GM12878 (cell line): Measurements from ENCODE around the gene IKZF1. TPM values are rescaled to one million over a fixed set of nuclear protein-coding genes. Genes with fewer than 3 reads are reported as not detected.

Experiments used
- ATAC-seq: fragments of 200-7000 bp; cut with Tn5 transposase; 3 replicates; pipeline ENCODE4 v1.9.1; 2020; ENCODE audit warnings: mild to moderate bottlenecking, moderate library complexity
- BruUV-seq: library from RNA; stranded (reverse); fragments of 400-500 nt; replicated peaks from 2 replicates; lab custom pipeline; 2021; lab: Mats Ljungman, UMichigan
- CTCF ChIA-PET: fragments of 300-600 bp; sonication (Branson Sonifier 250); formaldehyde crosslinking; extraction: SDS; loops from one replicate; lab custom pipeline; 2021; ENCODE audit warnings: inconsistent platforms; lab: Yijun Ruan, JAX
- POLR2A ChIA-PET: fragments of 350-600 bp; formaldehyde crosslinking; extraction: SDS; loops from one replicate; lab custom pipeline; 2021; ENCODE audit warnings: inconsistent platforms; lab: Charles Lee
- RAD21 ChIA-PET: fragments of 300-600 bp; sonication (Branson Sonifier 250); formaldehyde crosslinking; loops from one replicate; lab custom pipeline; 2023; ENCODE audit warnings: antibody characterized with exemption; ENCODE audit not compliant: unreplicated experiment; lab: Charles Lee
- SMC1A ChIA-PET: fragments of 300-600 bp; sonication (Branson Sonifier 250); formaldehyde crosslinking; loops from one replicate; lab custom pipeline; 2023; ENCODE audit not compliant: unreplicated experiment, uncharacterized antibody; lab: Charles Lee
- DNase-seq: peaks from one replicate; pipeline ENCODE4 v3.0.0-alpha.2; 2011; ENCODE audit warnings: low read depth, low spot score
- FAIRE-seq: peaks from 3 replicates; lab custom pipeline; 2011; peaks lifted over from hg19 to GRCh38; lab: Jason Lieb, UNC
- H2AFZ ChIP-seq: 2 replicates; pipeline ENCODE4 v1.6.0; 2011; ENCODE audit warnings: low read depth, low read length, control low read depth; ENCODE audit not compliant: control insufficient read depth
- H3K27ac ChIP-seq: 2 replicates; pipeline ENCODE4 v1.5.1; 2011; ENCODE audit warnings: control low read depth; ENCODE audit not compliant: control insufficient read depth, insufficient read depth
- H3K27me3 ChIP-seq, 2 experiments: replicated peaks in 1 of 2; 2 replicates each; pipeline versions ENCODE4 v1.6.0 to v1.6.1; 2011; ENCODE audit warnings: low read length in 1 of 2; ENCODE audit not compliant: control insufficient read depth in 2 of 2, insufficient read depth in 2 of 2
- H3K36me3 ChIP-seq, 2 experiments: 2 replicates each; pipeline ENCODE4 v1.5.1; 2011; ENCODE audit warnings: low read length in 1 of 2; ENCODE audit not compliant: control insufficient read depth in 2 of 2, insufficient read depth in 2 of 2
- H3K4me1 ChIP-seq: 2 replicates; pipeline ENCODE4 v1.6.1; 2011; ENCODE audit warnings: mild to moderate bottlenecking, low read length, moderate library complexity, mixed read lengths; ENCODE audit not compliant: control insufficient read depth, insufficient read depth
- H3K4me2 ChIP-seq: 2 replicates; pipeline ENCODE4 v1.6.0; 2011; ENCODE audit warnings: control low read depth; ENCODE audit not compliant: control insufficient read depth, insufficient read depth
- H3K4me3 ChIP-seq: fragments of 200-600 bp; sonication (generic); 2 replicates; pipeline ENCODE4 v1.5.1; 2016
- H3K79me2 ChIP-seq: 2 replicates; pipeline ENCODE4 v1.6.0; 2011; ENCODE audit warnings: low read length; ENCODE audit not compliant: control insufficient read depth, insufficient read depth
- H3K9ac ChIP-seq: 2 replicates; pipeline ENCODE4 v1.8.0; 2011; ENCODE audit warnings: low read length, control low read depth, mixed read lengths; ENCODE audit not compliant: control insufficient read depth, insufficient read depth
- H3K9me3 ChIP-seq: replicated peaks from 3 replicates; pipeline ENCODE4 v1.5.1; 2011; ENCODE audit warnings: mild to moderate bottlenecking, low read length; ENCODE audit not compliant: control insufficient read depth, insufficient read depth
- H4K20me1 ChIP-seq: 2 replicates; pipeline ENCODE4 v1.6.0; 2011; ENCODE audit not compliant: control insufficient read depth, insufficient read depth
- E2F8 ChIP-seq: fragments of 450-650 bp; IDR thresholded peaks from 2 replicates; pipeline ENCODE4 v1.6.1; 2018; ENCODE audit warnings: mild to moderate bottlenecking, low read depth, moderate library complexity; ENCODE audit not compliant: partially characterized antibody
- ELK1 ChIP-seq: IDR thresholded peaks from 2 replicates; pipeline ENCODE4 v1.6.1; 2012; ENCODE audit warnings: low read depth, low read length, improper control_type of control experiment
- ESRRA ChIP-seq: IDR thresholded peaks from 2 replicates; pipeline ENCODE4 v1.6.1; 2012; ENCODE audit warnings: mild to moderate bottlenecking, low read length, improper control_type of control experiment
- LARP7 ChIP-seq: fragments of 450-650 bp; IDR thresholded peaks from 2 replicates; pipeline ENCODE4 v1.6.1; 2017; ENCODE audit warnings: mild to moderate bottlenecking
- MYB ChIP-seq: fragments of 150-350 bp; IDR thresholded peaks from 2 replicates; pipeline ENCODE4 v1.6.1; 2014; ENCODE audit warnings: mild to moderate bottlenecking, low read depth, low read length, borderline replicate concordance
- PML ChIP-seq: IDR thresholded peaks from 2 replicates; pipeline ENCODE4 v1.6.1; 2012; ENCODE audit warnings: low read length, inconsistent platforms
- POLR2A ChIP-seq: IDR thresholded peaks from 2 replicates; pipeline ENCODE4 v1.6.1; 2011; ENCODE audit warnings: low read depth, mild to moderate bottlenecking, low read length
- REST ChIP-seq: IDR thresholded peaks from 2 replicates; pipeline ENCODE4 v1.6.1; 2012; ENCODE audit warnings: mild to moderate bottlenecking, low read depth, low read length
- STAT3 ChIP-seq: IDR thresholded peaks from 2 replicates; pipeline ENCODE4 v1.6.1; 2011; ENCODE audit warnings: low read depth, low read length, improper control_type of control experiment
- WRNIP1 ChIP-seq: IDR thresholded peaks from 2 replicates; pipeline ENCODE4 v1.6.1; 2011; ENCODE audit warnings: low read depth, low read length, improper control_type of control experiment, borderline replicate concordance
- YY1 ChIP-seq: IDR thresholded peaks from 2 replicates; pipeline ENCODE4 v1.6.1; 2011; ENCODE audit warnings: low read depth, mild to moderate bottlenecking, low read length
- ZBED1 ChIP-seq: IDR thresholded peaks from 2 replicates; pipeline ENCODE4 v1.6.1; 2016; ENCODE audit warnings: borderline replicate concordance
- ZNF274 ChIP-seq: IDR thresholded peaks from one replicate; pipeline ENCODE4 v1.8.0; 2011; ENCODE audit not compliant: insufficient read length, insufficient read depth
- WGBS: methylation state at CpG from one replicate; pipeline ENCODE4 v1.1.6; 2016; ENCODE audit warnings: low lambda C conversion rate; ENCODE audit not compliant: insufficient replicate concordance, insufficient coverage; ENCODE audit errors: missing lambda C conversion rate; 5-methylcytosine and 5-hydroxymethylcytosine counted together
- in situ Hi-C: fragments of 300-500 bp; cut with MboI; formaldehyde crosslinking; loops from 9 replicates; pipeline ENCODE4 v1.14.3; 2018; ENCODE audit warnings: mixed read lengths
- intact Hi-C: fragments of 100-400 bp; cut with micrococcal nuclease; formaldehyde crosslinking; loops from one replicate; pipeline ENCODE4 v1.14.2; 2022; ENCODE audit not compliant: unreplicated experiment
- polyA plus RNA-seq, 11 experiments: library from polyadenylated mRNA; depleted of rRNA in 4 of 11; unstranded in 6 of 11; stranded (reverse) in 5 of 11; fragments of >200 nt; fragmentation: Nextera tagmentation in 4 of 11; fragmentation: Illumina TruSeq in 1 of 11; extraction: Ambion mirVana in 4 of 11; extraction: Trizol in 1 of 11; gene quantifications; 1 replicate in 1 of 11; 2 replicates in 10 of 11; pipeline versions ENCODE4 v1.2.1 to v1.2.3, GENCODE V29; 2011 to 2016; ENCODE audit warnings: inconsistent platforms in 2 of 11, missing spikeins in 2 of 11, low read depth in 1 of 11
- total RNA-seq, 4 experiments: library from RNA; depleted of rRNA in 3 of 4; stranded (reverse); fragments of >200 nt in 3 of 4; fragmentation: Illumina TruSeq in 1 of 4; extraction: Trizol in 1 of 4; gene quantifications; 2 replicates each; pipeline versions ENCODE4 v1.2.1 to v1.2.3, GENCODE V29; 2013 to 2021

IKZF1 gene
- total and polyA plus RNA-seq, 10 of the 15 experiments (the other 5 are each of a cell fraction or from before 2014, with no cell fraction given): 27.2 to 125 (median 71.6) TPM

- TF ChIP-seq REST (no peak), PML (no peak), POLR2A (no peak), MYB (no peak), ELK1 (no peak), ZBED1 (no peak), LARP7 (no peak)
These were observed 126.8 kb downstream of the IKZF1 start (continued) for GRCh38 chr7:50431316-50431715.

- Histone ChIP-seq H3K4me1 (no peaks in the 10 kb centered on the region), H3K27me3 (no peaks in the 10 kb centered on the region), H3K79me2 (no peaks in the 10 kb centered on the region), H3K9ac (no peak overlapping the region), H3K27ac (no peak overlapping the region), H3K4me3 (no peak overlapping the region), H3K9me3 (no peaks in the 10 kb centered on the region), H3K36me3 (no peaks in the 10 kb centered on the region), H3K4me2 (no peak overlapping the region), H4K20me1 (no peaks in the 10 kb centered on the region), H2AFZ (no peak overlapping the region)
- RAD21 ChIA-PET: no interaction called here
- ATAC-seq (no peak), FAIRE-seq (no peak), DNase-seq (no peak)
- WGBS: 71% methylated on average over 4 of the region's 4 CpGs
- intact Hi-C loops (no loop called here), in situ Hi-C loops (no loop called here)
- POLR2A ChIA-PET: no interaction called here
- no TSS peak for BruUV-seq
- SMC1A ChIA-PET: interaction anchor here (1.5 to 2.5 kb wide), 3 partner anchors 10 to 14 kb away, joined by 5 to 11 read pairs (median 10); no protein-coding TSS in a partner anchor
- CTCF ChIA-PET: interaction anchor here (1.3 to 1.7 kb wide), 3 partner anchors 9 to 15 kb away, joined by 4 read pairs; no protein-coding TSS in a partner anchor
- TF ChIP-seq E2F8 (no peak), ESRRA (no peak), YY1 (no peak), ZNF274 (no peak), STAT3 (no peak), WRNIP1 (no peak)
These were observed 127.3 kb downstream of the IKZF1 start for GRCh38 chr7:50431722-50432305.
